Measurements from ENCODE around the gene URB2.

Gene URB2

GRCh38 chr1:229637746-229638145 is 11.7 kb downstream of the URB2 start:
- no peak for DNase-seq
- in situ Hi-C loops (cut with HindIII; ENCODE audit: low pct_ligation_motif_present, low pct_unique_long_range_greater_than_20kb, low sequenced_read_pairs): no loop called here

DNA sequence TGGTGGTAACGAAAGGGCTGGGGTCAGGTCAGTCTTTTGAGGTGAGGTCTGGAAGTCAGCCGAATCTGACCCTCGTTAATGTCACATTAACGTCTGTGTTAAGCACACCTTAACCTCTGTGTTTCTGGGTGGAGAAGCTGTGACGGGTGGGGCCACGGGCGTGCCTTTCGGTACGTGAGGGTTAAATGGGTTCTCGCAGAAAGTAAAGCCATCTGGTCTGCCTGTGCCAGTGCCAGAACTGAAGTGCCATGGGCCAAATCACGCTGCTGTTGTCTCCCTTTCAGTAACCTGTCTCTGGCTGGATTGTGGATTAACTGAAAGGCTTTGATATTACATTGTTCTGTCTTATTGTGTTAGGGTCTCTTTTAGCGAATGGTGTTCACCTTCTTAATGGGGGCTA is 14.4 kb downstream of the URB2 start:
- in situ Hi-C loops (cut with HindIII; ENCODE audit: low pct_ligation_motif_present, low pct_unique_long_range_greater_than_20kb, low sequenced_read_pairs): no loop called here
- no peak for DNase-seq

- in situ Hi-C loops (cut with HindIII; ENCODE audit: low pct_ligation_motif_present, low pct_unique_long_range_greater_than_20kb, low sequenced_read_pairs): no loop called here
- no peak for DNase-seq
Measured at GRCh38 chr1:229641306-229641705, 15.3 kb downstream of the URB2 start.

- in situ Hi-C loops (cut with HindIII; ENCODE audit: low pct_ligation_motif_present, low pct_unique_long_range_greater_than_20kb, low sequenced_read_pairs): no loop called here
- no peak for DNase-seq
Measured at GRCh38 chr1:229642376-229642775, 16.3 kb downstream of the URB2 start.

- in situ Hi-C loops (cut with HindIII; ENCODE audit: low pct_ligation_motif_present, low pct_unique_long_range_greater_than_20kb, low sequenced_read_pairs): no loop called here
- no peak for DNase-seq
Measured at GRCh38 chr1:229642970-229643369, 16.9 kb downstream of the URB2 start.

GRCh38 chr1:229643996-229644745 is 18.1 kb downstream of the URB2 start:
- in situ Hi-C loops (cut with HindIII; ENCODE audit: low pct_ligation_motif_present, low pct_unique_long_range_greater_than_20kb, low sequenced_read_pairs): no loop called here
- DNase-seq: peak; percentile 8

- in situ Hi-C loops (cut with HindIII; ENCODE audit: low pct_ligation_motif_present, low pct_unique_long_range_greater_than_20kb, low sequenced_read_pairs): no loop called here
- DNase-seq: no peak
Measured at GRCh38 chr1:229645324-229645993, 19.4 kb downstream of the URB2 start.

GRCh38 chr1:229648406-229648805 is 22.4 kb downstream of the URB2 start:
- no peak for DNase-seq
- in situ Hi-C loops (cut with HindIII; ENCODE audit: low pct_ligation_motif_present, low pct_unique_long_range_greater_than_20kb, low sequenced_read_pairs): no loop called here

GRCh38 chr1:229650045-229650444 is 24.0 kb downstream of the URB2 start:
- in situ Hi-C loops (cut with HindIII; ENCODE audit: low pct_ligation_motif_present, low pct_unique_long_range_greater_than_20kb, low sequenced_read_pairs): no loop called here
- DNase-seq: no peak

GRCh38 chr1:229651546-229651945 is 25.5 kb downstream of the URB2 start:
- DNase-seq: no peak
- in situ Hi-C loops (cut with HindIII; ENCODE audit: low pct_ligation_motif_present, low pct_unique_long_range_greater_than_20kb, low sequenced_read_pairs): no loop called here

- DNase-seq: no peak
- in situ Hi-C loops (cut with HindIII; ENCODE audit: low pct_ligation_motif_present, low pct_unique_long_range_greater_than_20kb, low sequenced_read_pairs): no loop called here
Measured at GRCh38 chr1:229653420-229653819, 27.4 kb downstream of the URB2 start.

DNA sequence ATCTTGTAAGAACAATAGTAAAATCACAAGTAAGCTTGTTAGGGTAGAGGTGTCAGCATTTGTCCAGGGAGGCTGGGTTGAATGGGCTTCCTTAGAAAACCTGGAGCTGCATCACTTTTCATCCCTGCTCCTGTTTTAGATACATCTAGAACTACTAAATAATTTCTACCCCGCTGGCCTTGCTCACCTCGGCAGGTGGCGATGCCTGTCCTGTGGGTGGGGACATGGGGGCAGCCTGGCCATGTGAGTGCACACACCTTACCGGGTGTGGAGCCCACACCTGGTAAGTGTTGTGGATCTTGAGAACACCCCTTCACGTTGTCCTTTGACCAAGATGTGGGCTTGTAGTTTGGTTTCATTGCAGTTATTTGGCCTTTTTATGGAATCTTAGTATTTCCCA is 29.7 kb downstream of the URB2 start:
- DNase-seq: no peak
- in situ Hi-C loops (cut with HindIII; ENCODE audit: low pct_ligation_motif_present, low pct_unique_long_range_greater_than_20kb, low sequenced_read_pairs): no loop called here

GRCh38 chr1:229657993-229658755 is 32.1 kb downstream of the URB2 start:
- DNase-seq: no peak
- in situ Hi-C loops (cut with HindIII; ENCODE audit: low pct_ligation_motif_present, low pct_unique_long_range_greater_than_20kb, low sequenced_read_pairs): no loop called here

DNA sequence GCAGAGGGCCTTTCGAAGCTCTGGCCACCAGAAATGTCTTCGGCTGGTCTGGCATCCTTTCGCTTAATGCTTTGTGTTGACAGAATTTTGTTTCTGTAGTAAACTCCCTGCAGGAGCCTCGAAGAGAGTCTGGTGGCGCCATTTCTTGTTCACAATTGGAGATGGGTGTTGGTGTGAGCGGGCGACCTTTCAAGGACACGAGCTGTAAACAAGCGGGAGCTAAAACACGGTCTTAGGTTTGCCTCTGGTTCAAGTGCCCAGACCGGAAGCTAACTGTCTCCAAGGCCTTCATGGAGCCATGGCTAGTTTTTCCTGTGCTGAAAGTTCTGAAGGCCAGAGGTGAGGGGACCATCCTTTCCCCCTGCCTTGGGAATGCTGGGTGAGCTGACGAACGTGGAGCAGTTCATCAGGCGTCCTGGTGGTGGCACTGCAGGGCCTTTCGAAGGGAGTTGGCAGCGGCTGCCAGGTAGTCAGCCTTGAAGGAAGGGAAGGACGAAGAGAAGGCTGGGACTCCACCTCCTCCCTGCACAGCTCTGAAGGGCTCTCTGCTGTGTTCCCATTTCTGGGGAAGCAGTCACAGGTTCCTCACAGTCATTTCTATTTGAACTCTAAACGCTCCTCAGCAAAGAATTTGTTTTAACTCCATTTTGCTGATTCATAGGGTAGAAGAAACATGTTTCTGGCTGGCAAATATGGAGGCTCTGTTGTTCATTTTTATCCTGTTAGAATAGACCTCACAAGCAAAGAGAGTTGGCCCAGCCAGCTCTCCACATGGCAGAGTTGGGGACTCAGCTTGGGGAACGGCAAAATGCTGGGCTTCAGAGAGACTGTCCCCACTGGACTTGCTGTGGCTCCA is 35.2 kb downstream of the URB2 start:
- in situ Hi-C loops (cut with HindIII; ENCODE audit: low pct_ligation_motif_present, low pct_unique_long_range_greater_than_20kb, low sequenced_read_pairs): no loop called here
- DNase-seq: peak; percentile 79

DNA sequence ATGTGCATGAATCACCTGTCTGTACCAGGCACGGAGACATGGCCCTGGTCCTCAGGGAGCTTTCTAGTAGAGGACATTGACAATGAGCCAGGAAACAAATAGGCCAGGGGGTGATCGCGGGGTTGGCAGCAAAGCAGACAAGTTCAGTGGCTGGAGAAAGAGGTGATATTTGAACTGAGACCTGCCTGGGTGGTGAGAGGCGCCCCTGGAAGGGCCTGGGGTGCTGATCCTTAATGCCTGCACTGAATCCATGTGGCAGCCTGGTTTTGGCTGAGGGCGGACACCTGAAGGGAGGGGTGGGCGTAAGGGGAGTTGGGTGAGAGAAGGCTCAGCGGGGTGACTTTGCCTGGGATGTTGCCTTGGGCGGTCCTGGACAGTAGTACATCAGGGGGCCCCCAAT is 35.9 kb downstream of the URB2 start:
- DNase-seq: no peak
- in situ Hi-C loops (cut with HindIII; ENCODE audit: low pct_ligation_motif_present, low pct_unique_long_range_greater_than_20kb, low sequenced_read_pairs): no loop called here

GRCh38 chr1:229664133-229664689 is 38.2 kb downstream of the URB2 start:
- in situ Hi-C loops (cut with HindIII; ENCODE audit: low pct_ligation_motif_present, low pct_unique_long_range_greater_than_20kb, low sequenced_read_pairs): no loop called here
- no peak for DNase-seq

GRCh38 chr1:229665912-229666558 is 40.0 kb downstream of the URB2 start:
- in situ Hi-C loops (cut with HindIII; ENCODE audit: low pct_ligation_motif_present, low pct_unique_long_range_greater_than_20kb, low sequenced_read_pairs): no loop called here
- DNase-seq: no peak

DNA sequence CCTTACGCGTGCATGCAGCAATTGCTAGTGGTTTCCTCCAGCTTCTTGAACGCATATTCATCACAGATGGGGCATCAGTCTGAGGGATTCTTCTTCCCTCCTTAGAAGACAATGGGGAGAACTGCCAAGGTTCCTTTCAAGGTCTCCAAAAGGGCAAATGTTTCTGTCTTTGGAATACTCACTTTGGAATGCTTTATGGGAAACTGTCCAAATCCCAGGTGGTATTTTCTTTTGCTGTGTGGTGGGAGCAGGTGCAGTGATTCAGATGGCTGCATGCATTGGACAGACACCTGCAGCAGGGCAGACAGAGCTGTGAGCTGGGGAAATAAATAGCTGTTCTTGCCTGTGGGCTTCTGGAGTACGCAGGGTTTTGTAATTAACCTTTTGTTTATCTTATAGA is 40.5 kb downstream of the URB2 start:
- DNase-seq: no peak
- in situ Hi-C loops (cut with HindIII; ENCODE audit: low pct_ligation_motif_present, low pct_unique_long_range_greater_than_20kb, low sequenced_read_pairs): no loop called here

All from ACHN (cell line).